OCI-LY7 (cell line): ENCODE data around the gene ZNF420. TPM values are rescaled to one million over a fixed set of nuclear protein-coding genes. Genes with fewer than 3 reads are reported as not detected.

Source experiments
- BruUV-seq: library from RNA; stranded (reverse); fragments of 400-500 nt; replicated peaks from 2 replicates; lab custom pipeline; 2021; lab: Mats Ljungman, UMichigan
- CTCF ChIA-PET: fragments of 300-600 bp; sonication (Branson Sonifier 250); formaldehyde crosslinking; loops from one replicate; lab custom pipeline; 2022; ENCODE audit warnings: antibody characterized with exemption; ENCODE audit not compliant: unreplicated experiment; lab: Charles Lee
- POLR2A ChIA-PET: fragments of 300-600 bp; sonication (Branson Sonifier 250); formaldehyde crosslinking; loops from one replicate; lab custom pipeline; 2022; ENCODE audit warnings: antibody characterized with exemption; lab: Charles Lee
- DNase-seq: peaks from one replicate; pipeline ENCODE4 v3.0.0-alpha.2; 2015; ENCODE audit warnings: low spot score
- H2AFZ ChIP-seq: fragments of 200-600 bp; sonication (generic), shearing (Covaris generic); 2 replicates; pipeline ENCODE4 v1.6.1; 2014; ENCODE audit warnings: mild to moderate bottlenecking, antibody characterized with exemption, low read length, moderate library complexity
- H3K27ac ChIP-seq: fragments of 200-600 bp; sonication (generic); 2 replicates; pipeline ENCODE4 v1.5.1; 2014; ENCODE audit warnings: mixed run types, low read depth, mild to moderate bottlenecking, moderate library complexity, low read length, inconsistent platforms; ENCODE audit not compliant: poor library complexity, severe bottlenecking
- H3K36me3 ChIP-seq: fragments of 200-600 bp; sonication (generic); 2 replicates; pipeline ENCODE4 v1.6.1; 2014; ENCODE audit warnings: mild to moderate bottlenecking, antibody characterized with exemption, low read length, moderate library complexity, mixed read lengths; ENCODE audit not compliant: insufficient read depth
- H3K4me1 ChIP-seq: fragments of 200-600 bp; sonication (generic); 2 replicates; pipeline ENCODE4 v1.5.1; 2014; ENCODE audit warnings: mild to moderate bottlenecking, low read length; ENCODE audit not compliant: insufficient read depth, poor library complexity, severe bottlenecking
- H3K4me2 ChIP-seq: fragments of 200-600 bp; sonication (generic); 2 replicates; pipeline ENCODE4 v1.6.1; 2014; ENCODE audit warnings: mild to moderate bottlenecking, low read length
- H3K4me3 ChIP-seq: fragments of 200-600 bp; sonication (generic); 2 replicates; pipeline ENCODE4 v1.5.1; 2014; ENCODE audit warnings: mild to moderate bottlenecking, low read depth, low read length; ENCODE audit not compliant: poor library complexity, severe bottlenecking
- H3K79me2 ChIP-seq: fragments of 200-600 bp; sonication (generic); 2 replicates; pipeline ENCODE4 v1.6.1; 2016; ENCODE audit warnings: low read depth, mild to moderate bottlenecking, low read length, moderate library complexity, mixed read lengths; ENCODE audit not compliant: insufficient read depth
- H3K9me2 ChIP-seq: fragments of 200-600 bp; sonication (generic); 2 replicates; pipeline ENCODE4 v1.6.1; 2016; ENCODE audit warnings: mild to moderate bottlenecking, low read length, mixed read lengths; ENCODE audit not compliant: insufficient read depth
- H3K9me3 ChIP-seq: fragments of 200-600 bp; sonication (generic); 2 replicates; pipeline ENCODE4 v1.6.1; 2014; ENCODE audit warnings: mild to moderate bottlenecking, mixed run types, low read length, mixed read lengths
- H4K20me1 ChIP-seq: fragments of 200-600 bp; sonication (generic); 2 replicates; pipeline ENCODE4 v1.6.1; 2014; ENCODE audit warnings: mild to moderate bottlenecking, antibody characterized with exemption, low read length, moderate library complexity, mixed read lengths; ENCODE audit not compliant: insufficient read depth
- CTCF ChIP-seq: fragments of 200-600 bp; sonication (generic); conservative IDR thresholded peaks from 2 replicates; pipeline ENCODE4 v1.5.1; 2014; ENCODE audit warnings: mild to moderate bottlenecking, antibody characterized with exemption, low read length, moderate library complexity, mixed read lengths
- EZH2phosphoT487 ChIP-seq: fragments of 200-600 bp; sonication (generic); IDR thresholded peaks from 2 replicates; pipeline ENCODE4 v1.6.1; 2018; ENCODE audit warnings: low read depth, borderline replicate concordance, mild to moderate bottlenecking, mixed run types, antibody characterized with exemption, low read length, moderate library complexity, mixed read lengths
- intact Hi-C: fragments of 100-400 bp; cut with micrococcal nuclease; formaldehyde crosslinking; loops from one replicate; pipeline ENCODE4 v1.10.0; 2022; ENCODE audit not compliant: unreplicated experiment
- total RNA-seq, 2 experiments: library from RNA; depleted of rRNA in 1 of 2; stranded (reverse); fragments of >200 nt in 1 of 2; shearing (Covaris generic) in 1 of 2; gene quantifications; 2 replicates each; pipeline ENCODE4 v1.2.3, GENCODE V29; 2014 to 2022

The ZNF420 gene
- total RNA-seq, 2 experiments from 2014 or later: 8.8 to 11.0 TPM

GRCh38 chr19:37172368-37173366, 94.4 kb downstream of the ZNF420 start, which contains the start of gene ZNF585A:
Gene ZNF585A (minus strand): TSS chr19:37172695. CDS start chr19:37169910, 2,785 bp downstream.
- DNase-seq: peak; percentile 97
- ChIA-PET CTCF (interaction anchor here (0.5 kb wide), 1 partner anchor 844 kb away, joined by 3 read pairs; no protein-coding TSS in a partner anchor), POLR2A (interaction anchor here (0.5 to 1.2 kb wide), 6 partner anchors 30 to 694 kb away, joined by 3 to 4 read pairs (median 3); partner anchors contain the start of genes ZNF383 and ZNF527)
- peaks cover 26% of the 10 kb centered on the region for H3K36me3 ChIP-seq
- peak within 1 kb of the TSS; percentile 100 for H2AFZ ChIP-seq
- peak within 1 kb of the TSS; percentile 47 for H3K27ac ChIP-seq
- H3K4me2 ChIP-seq: peak within 1 kb of the TSS; percentile 95
- peak within 1 kb of the TSS; percentile 99 for H3K4me3 ChIP-seq
- H3K79me2 ChIP-seq: peaks cover 7% of the 10 kb centered on the region; the same call in 1 of the 2 replicates
- H3K9me2 ChIP-seq: no peaks in the 10 kb centered on the region
- TF ChIP-seq EZH2phosphoT487: no peak
- peak; percentile 22; the same call in 1 of the 2 replicates for TF ChIP-seq CTCF
- H3K9me3 ChIP-seq: peaks cover 25% of the 10 kb centered on the region; the same call in 1 of the 2 replicates
- H4K20me1 ChIP-seq: no peaks in the 10 kb centered on the region
- intact Hi-C loops: loop anchor here (2.0 kb wide), 1 partner anchor 94 kb away; the partner anchor contains the start of gene ZNF420
- H3K4me1 ChIP-seq: peaks cover 5% of the 10 kb centered on the region
- BruUV-seq: no TSS peak

Other genes starting within 250 kb of the ZNF420 start
- gene ZNF790, start 240.0 kb upstream of the ZNF420 start, total RNA-seq (2014; rRNA removed; shearing (Covaris generic)): 4.3 and 5.4 TPM in 2 replicates
- 2.7 and 3.0 TPM in 2 replicates for gene ZNF790, start 240.0 kb upstream of the ZNF420 start, total RNA-seq (2022)
- 1.1 and 3.3 TPM in 2 replicates for gene ZNF345, start 227.6 kb upstream of the ZNF420 start, total RNA-seq (2014; rRNA removed; shearing (Covaris generic))
- gene ZNF345, start 227.6 kb upstream of the ZNF420 start, total RNA-seq (2022): 3.0 and 4.3 TPM in 2 replicates
- gene ZNF829, start 162.1 kb upstream of the ZNF420 start, total RNA-seq (2014; rRNA removed; shearing (Covaris generic)): not detected in 2 replicates
- gene ZNF829, start 162.1 kb upstream of the ZNF420 start, total RNA-seq (2022): not detected in 2 replicates
- 0.13 and 0.15 TPM in 2 replicates for gene ZNF568, start 162.1 kb upstream of the ZNF420 start, total RNA-seq (2014; rRNA removed; shearing (Covaris generic))
- gene ZNF568, start 162.1 kb upstream of the ZNF420 start, total RNA-seq (2022): 0.11 TPM in 1 of 2 replicates, not detected in the other
- 9.9 and 11.9 TPM in 2 replicates for gene ZNF585A, start 94.3 kb downstream of the ZNF420 start, total RNA-seq (2014; rRNA removed; shearing (Covaris generic))
- 15.9 and 17.1 TPM in 2 replicates for gene ZNF585A, start 94.3 kb downstream of the ZNF420 start, total RNA-seq (2022)
- 17.4 and 17.8 TPM in 2 replicates for gene ZNF585B, start 132.1 kb downstream of the ZNF420 start, total RNA-seq (2014; rRNA removed; shearing (Covaris generic))
- 20.9 and 22.7 TPM in 2 replicates for gene ZNF585B, start 132.1 kb downstream of the ZNF420 start, total RNA-seq (2022)
- gene ZNF383, start 139.8 kb downstream of the ZNF420 start, total RNA-seq (2014; rRNA removed; shearing (Covaris generic)): 10.6 and 11.4 TPM in 2 replicates
- 16.3 and 17.2 TPM in 2 replicates for gene ZNF383, start 139.8 kb downstream of the ZNF420 start, total RNA-seq (2022)